Adrenal gland (tissue), 5 donors: ENCODE data around the gene ETDA.
"Not testable (repeated sequence)": the region's sequence is repeated elsewhere in the genome, so short reads cannot be mapped to it uniquely, and the experiment has no call there.

Source experiments
- CTCF ChIP-seq, 6 experiments: fragments of 450-650 bp in 4 of 6; fragments of 200-600 bp in 2 of 6; sonication (generic) in 1 of 6; IDR thresholded peaks; 1 replicate in 5 of 6; 2 replicates in 1 of 6; pipeline versions ENCODE4 v1.5.1 to v1.8.0; 2016 to 2021; ENCODE audit warnings: antibody characterized with exemption in 6 of 6, mild to moderate bottlenecking in 2 of 6, moderate library complexity in 1 of 6
- POLR2A ChIP-seq, 2 donors: fragments of 450-650 bp; IDR thresholded peaks; one replicate each; pipeline ENCODE4 v1.6.1; 2017; ENCODE audit warnings: antibody characterized with exemption in 2 of 2, mild to moderate bottlenecking in 2 of 2, moderate library complexity in 1 of 2
- donor health status: DM: no; HTN: no; CAD: no.

- not testable (repeated sequence) for TF ChIP-seq CTCF, POLR2A (IDR thresholded peaks at IDR 0.05)
Measured at GRCh38 chrX:135263376-135263775, 11.5 kb downstream of the ETDA start.
